ENCODE measurements around the gene SCFD1.

SCFD1 gene

GRCh38 chr14:30651937-30652336, 29.8 kb downstream of the SCFD1 start:
- TF ChIP-seq CTCF (IDR thresholded peaks at IDR 0.05; ENCODE audit: control insufficient read depth, insufficient read depth, low read depth, low read length, missing control alignments), result no peak
- no peak for DNase-seq (ENCODE audit: low read depth)
- no peak overlapping the region for H3K4me3 ChIP-seq (ENCODE audit: control insufficient read depth, low read depth, low read length)

GRCh38 chr14:30655124-30655523, 33.0 kb downstream of the SCFD1 start:
- no peak overlapping the region for H3K4me3 ChIP-seq (ENCODE audit: control insufficient read depth, low read depth, low read length)
- DNase-seq (ENCODE audit: low read depth), result no peak
- TF ChIP-seq CTCF (IDR thresholded peaks at IDR 0.05; ENCODE audit: control insufficient read depth, insufficient read depth, low read depth, low read length, missing control alignments), result no peak

- no peak for TF ChIP-seq CTCF (IDR thresholded peaks at IDR 0.05; ENCODE audit: control insufficient read depth, insufficient read depth, low read depth, low read length, missing control alignments)
- DNase-seq (ENCODE audit: low read depth), result no peak
- H3K4me3 ChIP-seq (ENCODE audit: control insufficient read depth, low read depth, low read length), result no peak overlapping the region
These were observed 33.5 kb downstream of the SCFD1 start for GRCh38 chr14:30655658-30656057.

GRCh38 chr14:30656190-30656632, 34.1 kb downstream of the SCFD1 start:
- DNase-seq (ENCODE audit: low read depth), result no peak
- peak; percentile 82 for TF ChIP-seq CTCF (IDR thresholded peaks at IDR 0.05; ENCODE audit: control insufficient read depth, insufficient read depth, low read depth, low read length, missing control alignments)
- no peak overlapping the region for H3K4me3 ChIP-seq (ENCODE audit: control insufficient read depth, low read depth, low read length)

GRCh38 chr14:30657050-30657449, 34.9 kb downstream of the SCFD1 start:
- no peak for TF ChIP-seq CTCF (IDR thresholded peaks at IDR 0.05; ENCODE audit: control insufficient read depth, insufficient read depth, low read depth, low read length, missing control alignments)
- DNase-seq (ENCODE audit: low read depth), result no peak
- H3K4me3 ChIP-seq (ENCODE audit: control insufficient read depth, low read depth, low read length), result no peak overlapping the region

GRCh38 chr14:30657606-30658163, 35.6 kb downstream of the SCFD1 start:
- peak; percentile 22 for TF ChIP-seq CTCF (IDR thresholded peaks at IDR 0.05; ENCODE audit: control insufficient read depth, insufficient read depth, low read depth, low read length, missing control alignments)
- H3K4me3 ChIP-seq (ENCODE audit: control insufficient read depth, low read depth, low read length), result no peak overlapping the region
- DNase-seq (ENCODE audit: low read depth), result no peak

GRCh38 chr14:30658645-30659044, 36.5 kb downstream of the SCFD1 start:
- no peak for DNase-seq (ENCODE audit: low read depth)

More at GRCh38 chr14:30658645-30659044, 36.5 kb downstream of the SCFD1 start:
- no peak for TF ChIP-seq CTCF (IDR thresholded peaks at IDR 0.05; ENCODE audit: control insufficient read depth, insufficient read depth, low read depth, low read length, missing control alignments)
- H3K4me3 ChIP-seq (ENCODE audit: control insufficient read depth, low read depth, low read length), result no peak overlapping the region

Measured in AG09309 (cell line).